SU-DHL-6 (cell line): Measurements from ENCODE around the gene DACH1.

Experiments used
- CTCF ChIP-seq: fragments of 200-600 bp; sonication (generic); IDR thresholded peaks from one replicate; pipeline ENCODE4 v1.5.1; 2017; ENCODE audit warnings: antibody characterized with exemption, mild to moderate bottlenecking, low read length, moderate library complexity; ENCODE audit not compliant: insufficient read depth, poor library complexity, severe bottlenecking
- EZH2phosphoT487 ChIP-seq: fragments of 200-600 bp; sonication (generic), shearing (Covaris generic); conservative IDR thresholded peaks from 2 replicates; pipeline ENCODE4 v1.6.1; 2018; ENCODE audit warnings: mild to moderate bottlenecking, antibody characterized with exemption, low read length, moderate library complexity, mixed read lengths

GRCh38 chr13:71876648-71877255, 9.7 kb upstream of the DACH1 start:
- TF ChIP-seq CTCF, result no peak
- no peak for TF ChIP-seq EZH2phosphoT487
